ENCODE results near the gene HIGD2A.

Gene HIGD2A

GRCh38 chr5:176361437-176362232 is 26.9 kb upstream of the HIGD2A start, which contains the start of gene KIAA1191:
Gene KIAA1191 (minus strand): TSS chr5:176361764. CDS start chr5:176359508, 2,256 bp downstream.
- DNase-seq (ENCODE audit: low read depth): peak; percentile 77
- H3K4me3 ChIP-seq (ENCODE audit: low read depth, low read length): peak within 1 kb of the TSS; percentile 92
- TF ChIP-seq CTCF (IDR thresholded peaks at IDR 0.05; ENCODE audit: low read depth, low read length, missing control alignments): peak; percentile 4

GRCh38 chr5:176362233-176362490 is 26.4 kb upstream of the HIGD2A start:
- TF ChIP-seq CTCF (IDR thresholded peaks at IDR 0.05; ENCODE audit: low read depth, low read length, missing control alignments): no peak
- peak overlapping the region; percentile 92 for H3K4me3 ChIP-seq (ENCODE audit: low read depth, low read length)
- no peak for DNase-seq (ENCODE audit: low read depth)

- DNase-seq (ENCODE audit: low read depth): no peak
- peak overlapping the region; percentile 74 for H3K4me3 ChIP-seq (ENCODE audit: low read depth, low read length)
These were observed 23.7 kb upstream of the HIGD2A start for GRCh38 chr5:176364765-176365350.

DNA sequence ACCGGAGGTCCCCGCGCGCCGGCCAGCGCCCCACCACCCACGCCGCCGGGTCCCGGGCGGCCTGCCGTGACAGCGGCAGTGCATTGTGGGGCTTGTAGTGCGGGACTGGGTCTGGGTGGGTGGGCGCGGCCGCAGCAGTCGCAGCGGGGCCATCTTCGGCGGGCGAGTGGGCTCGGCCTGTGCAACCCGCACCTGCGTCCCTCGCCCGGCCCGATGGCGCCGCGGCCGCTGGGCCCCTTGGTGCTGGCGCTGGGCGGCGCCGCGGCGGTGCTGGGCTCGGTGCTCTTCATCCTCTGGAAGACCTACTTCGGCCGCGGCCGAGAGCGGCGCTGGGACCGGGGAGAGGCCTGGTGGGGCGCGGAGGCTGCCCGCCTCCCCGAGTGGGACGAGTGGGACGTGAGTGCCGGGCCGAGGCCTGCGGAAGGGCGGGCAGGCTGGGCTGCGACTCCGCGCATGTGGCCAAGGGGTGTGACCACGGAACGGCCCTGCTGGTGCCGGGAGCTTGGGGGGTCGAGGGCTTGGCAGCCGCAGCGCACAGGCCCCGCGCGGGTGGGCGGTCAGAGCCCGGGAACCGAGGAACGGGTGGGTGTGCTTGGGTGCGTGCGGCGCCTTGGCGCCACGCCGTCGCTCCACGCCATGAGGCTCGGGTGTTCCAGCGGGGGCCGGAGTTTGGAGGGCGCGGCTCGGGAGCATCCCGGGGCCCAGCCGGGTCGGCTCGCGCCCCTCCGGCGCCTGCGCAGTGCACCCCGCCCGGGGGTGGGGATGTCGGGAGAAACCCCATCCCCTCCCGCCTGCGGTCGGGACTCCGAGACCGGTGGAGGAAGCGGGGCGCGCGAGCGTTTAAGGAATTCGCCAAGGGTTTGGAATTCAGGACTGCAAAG is 23.0 kb upstream of the HIGD2A start, which contains the start of gene ARL10:
Gene ARL10 (plus strand): TSS at position 137 of the 881 bp plus-strand sequence. CDS start 77 bp downstream, at position 214.
- no peak for DNase-seq (ENCODE audit: low read depth)
- no peak for TF ChIP-seq CTCF (IDR thresholded peaks at IDR 0.05; ENCODE audit: low read depth, low read length, missing control alignments)
- peak within 1 kb of the TSS; percentile 74 for H3K4me3 ChIP-seq (ENCODE audit: low read depth, low read length)

More at GRCh38 chr5:176364765-176365350, 23.7 kb upstream of the HIGD2A start:
- TF ChIP-seq CTCF (IDR thresholded peaks at IDR 0.05; ENCODE audit: low read depth, low read length, missing control alignments): no peak

- no peak for TF ChIP-seq CTCF (IDR thresholded peaks at IDR 0.05; ENCODE audit: low read depth, low read length, missing control alignments)
- peak overlapping the region; percentile 74 for H3K4me3 ChIP-seq (ENCODE audit: low read depth, low read length)
- DNase-seq (ENCODE audit: low read depth): no peak
These were observed 22.2 kb upstream of the HIGD2A start for GRCh38 chr5:176366232-176366894.

DNA sequence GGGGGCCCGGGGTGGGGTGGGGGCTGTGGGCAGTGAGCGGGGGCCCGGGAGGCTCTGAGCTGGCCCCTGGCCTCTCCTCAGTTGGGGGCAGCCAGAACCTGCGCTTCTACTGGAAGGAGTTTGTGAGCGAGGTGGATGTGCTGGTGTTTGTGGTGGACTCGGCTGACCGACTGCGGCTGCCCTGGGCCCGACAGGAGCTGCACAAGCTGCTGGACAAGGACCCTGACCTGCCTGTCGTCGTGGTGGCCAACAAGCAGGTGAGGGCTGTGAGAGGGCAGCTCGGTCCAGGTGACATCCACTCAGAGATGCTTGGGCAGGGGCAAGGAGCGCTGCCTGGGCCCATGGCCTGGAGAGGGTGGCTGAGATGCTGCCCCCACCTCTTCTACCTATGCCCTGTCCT is 19.8 kb upstream of the HIGD2A start:
- DNase-seq (ENCODE audit: low read depth): no peak
- TF ChIP-seq CTCF (IDR thresholded peaks at IDR 0.05; ENCODE audit: low read depth, low read length, missing control alignments): no peak
- H3K4me3 ChIP-seq (ENCODE audit: low read depth, low read length): no peak overlapping the region
